HG02571 (cell line): ENCODE data around the gene AGO3.
"Not testable (repeated sequence)": the region's sequence is repeated elsewhere in the genome, so short reads cannot be mapped to it uniquely, and the experiment has no call there.

Source experiments
- ATAC-seq: cut with Tn5 transposase; IDR thresholded peaks from one replicate; pipeline ENCODE4 v1.9.1; 2021; ENCODE audit warnings: mild to moderate bottlenecking, moderate library complexity; ENCODE audit not compliant: unreplicated experiment

The AGO3 gene

GRCh38 chr1:35924838-35925237, 6.1 kb upstream of the AGO3 start:
- no peak for ATAC-seq

GRCh38 chr1:35925741-35926140, 5.2 kb upstream of the AGO3 start:
- no peak for ATAC-seq

- ATAC-seq, result no peak
These were observed 3.4 kb upstream of the AGO3 start for GRCh38 chr1:35927472-35927871.

- ATAC-seq, result no peak
These were observed 944 bp upstream of the AGO3 start for GRCh38 chr1:35929730-35930592.

GRCh38 chr1:35931446-35932157, 697 bp downstream of the AGO3 start:
- peak; percentile 25 for ATAC-seq

GRCh38 chr1:35932158-35932636, 1.3 kb downstream of the AGO3 start:
- ATAC-seq, result no peak

GRCh38 chr1:35932941-35933340, 2.0 kb downstream of the AGO3 start:
- no peak for ATAC-seq

- ATAC-seq, result no peak
These were observed 4.8 kb downstream of the AGO3 start for GRCh38 chr1:35935442-35936388.

DNA sequence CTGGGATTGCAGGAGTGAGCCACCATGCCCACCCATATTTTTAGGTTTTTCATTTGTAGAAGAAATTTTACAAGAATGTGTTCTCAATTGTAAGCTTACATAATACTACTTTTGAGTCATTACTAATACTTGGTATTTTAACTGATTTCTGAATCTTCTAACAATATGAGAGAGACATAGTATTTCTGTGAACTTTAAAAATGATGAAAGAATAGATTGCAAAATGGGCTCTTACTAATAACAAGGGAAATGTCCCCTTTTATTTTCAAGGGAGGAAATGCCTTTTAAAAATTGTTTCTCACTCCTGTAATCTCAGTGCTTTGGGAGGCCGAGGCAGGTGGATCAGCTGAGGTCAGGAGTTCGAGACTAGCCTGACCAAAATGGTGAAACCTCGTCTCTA, 5.9 kb downstream of the AGO3 start:
- no peak for ATAC-seq

DNA sequence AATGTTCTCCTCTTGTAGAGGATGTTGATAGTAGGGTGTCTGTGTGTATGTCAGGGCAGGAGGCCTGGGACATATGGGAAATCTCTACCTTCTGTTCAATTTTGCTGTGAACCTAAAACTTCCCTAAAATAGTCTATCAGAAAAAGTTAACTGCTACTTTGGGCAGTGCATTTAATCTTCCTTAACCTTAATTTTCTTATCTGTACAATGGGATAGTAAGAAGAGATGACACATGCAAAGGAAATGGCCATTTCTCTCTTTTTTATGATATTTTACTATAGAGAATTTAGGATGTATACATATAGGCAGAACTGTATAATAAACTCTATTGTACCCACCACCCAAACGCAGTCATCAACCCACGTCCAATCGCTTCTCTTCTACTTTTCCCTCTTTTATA, 8.6 kb downstream of the AGO3 start:
- ATAC-seq, result no peak

GRCh38 chr1:35945327-35945726, 14.4 kb downstream of the AGO3 start:
- no peak for ATAC-seq

GRCh38 chr1:35947547-35947946, 16.6 kb downstream of the AGO3 start:
- ATAC-seq, result no peak

- no peak for ATAC-seq
These were observed 27.7 kb downstream of the AGO3 start for GRCh38 chr1:35958558-35958957.

- ATAC-seq, result no peak
These were observed 28.4 kb downstream of the AGO3 start for GRCh38 chr1:35959304-35959703.

GRCh38 chr1:35962952-35963351, 32.0 kb downstream of the AGO3 start:
- ATAC-seq, result no peak

DNA sequence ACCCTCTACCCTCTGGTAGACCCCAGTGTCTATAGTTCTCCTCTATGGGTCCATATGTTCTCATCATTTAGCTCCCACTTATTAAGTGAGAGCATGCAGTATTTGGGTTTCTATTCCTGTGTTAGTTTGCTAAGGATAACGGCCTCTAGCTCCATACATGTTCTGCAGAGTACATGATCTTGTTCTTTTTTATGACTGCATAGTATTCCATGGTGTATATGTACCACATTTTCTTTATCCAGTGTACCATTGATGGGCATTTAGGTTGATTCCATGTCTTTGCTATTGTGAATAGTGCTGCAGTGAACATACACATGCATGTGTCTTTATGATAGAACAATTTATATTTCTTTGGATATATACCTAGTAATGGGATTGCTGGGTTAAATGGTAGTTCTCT, 33.4 kb downstream of the AGO3 start:
- ATAC-seq, result not testable (repeated sequence)

DNA sequence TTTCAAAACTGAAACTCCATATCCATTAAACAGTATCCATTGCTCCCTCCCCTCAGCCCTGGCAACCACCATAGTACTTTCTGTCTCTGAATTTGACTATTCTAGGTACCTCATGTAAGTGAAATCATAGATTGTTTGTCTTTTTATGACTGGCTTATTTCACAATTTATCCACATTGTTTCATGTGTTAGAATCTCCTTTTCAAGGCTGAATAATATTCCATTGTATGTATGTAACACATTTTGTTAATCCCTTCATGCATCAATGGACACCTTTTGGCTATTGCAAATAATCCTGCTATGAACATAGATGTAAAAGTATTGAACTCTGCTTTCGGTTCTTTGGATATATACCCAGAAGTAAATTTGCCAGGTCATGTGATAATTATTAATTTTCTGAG, 37.5 kb downstream of the AGO3 start:
- ATAC-seq, result no peak

GRCh38 chr1:35971601-35972000, 40.7 kb downstream of the AGO3 start:
- ATAC-seq, result no peak

DNA sequence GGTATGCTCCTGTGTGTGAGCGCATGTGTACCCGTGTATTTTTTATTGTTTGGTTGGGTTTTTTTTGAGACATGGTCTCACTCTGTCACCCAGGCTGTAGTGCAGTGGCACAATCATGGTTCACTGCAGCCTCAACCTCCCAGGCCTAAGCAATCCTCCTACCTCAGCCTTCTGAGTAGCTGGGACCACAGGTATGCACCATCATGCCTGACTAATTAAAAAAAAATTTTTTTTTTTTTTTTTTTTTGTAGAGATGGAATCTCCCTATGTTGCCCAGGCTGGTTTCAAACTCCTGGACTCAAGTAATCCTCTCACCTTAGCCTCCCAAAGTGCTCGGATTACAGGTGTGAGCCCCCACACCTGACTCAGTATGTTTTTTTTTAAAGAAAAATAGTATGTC, 41.7 kb downstream of the AGO3 start:
- not testable (repeated sequence) for ATAC-seq

GRCh38 chr1:35980090-35980489, 49.2 kb downstream of the AGO3 start:
- no peak for ATAC-seq

- ATAC-seq, result no peak
These were observed 57.3 kb downstream of the AGO3 start for GRCh38 chr1:35988237-35988636.
